Ishikawa (cell line): ENCODE measurements around the gene USP7.

ENCODE experiments used
- CEBPB ChIP-seq: IDR thresholded peaks from 2 replicates; pipeline ENCODE4 v1.6.1; 2012
- EGR1 ChIP-seq: IDR thresholded peaks from 2 replicates; pipeline ENCODE4 v1.6.1; 2012
- EP300 ChIP-seq: IDR thresholded peaks from 2 replicates; pipeline ENCODE4 v1.6.1; 2012; ENCODE audit warnings: borderline replicate concordance
- FOXM1 ChIP-seq: IDR thresholded peaks from 2 replicates; pipeline ENCODE4 v1.6.1; 2012; ENCODE audit warnings: low read depth, borderline replicate concordance
- RAD21 ChIP-seq: IDR thresholded peaks from 2 replicates; pipeline ENCODE4 v1.6.1; 2012; ENCODE audit warnings: low read depth
- TAF1 ChIP-seq: IDR thresholded peaks from 2 replicates; pipeline ENCODE4 v1.6.1; 2012; ENCODE audit warnings: low read depth, mild to moderate bottlenecking
- TF ChIP-seq, protein P1 (sequence below): IDR thresholded peaks from 2 replicates; pipeline ENCODE4 v1.6.1; 2012; ENCODE audit warnings: low read depth, mild to moderate bottlenecking
- TF ChIP-seq, protein P2 (sequence below): IDR thresholded peaks from 2 replicates; pipeline ENCODE4 v1.6.1; 2012

DNA sequence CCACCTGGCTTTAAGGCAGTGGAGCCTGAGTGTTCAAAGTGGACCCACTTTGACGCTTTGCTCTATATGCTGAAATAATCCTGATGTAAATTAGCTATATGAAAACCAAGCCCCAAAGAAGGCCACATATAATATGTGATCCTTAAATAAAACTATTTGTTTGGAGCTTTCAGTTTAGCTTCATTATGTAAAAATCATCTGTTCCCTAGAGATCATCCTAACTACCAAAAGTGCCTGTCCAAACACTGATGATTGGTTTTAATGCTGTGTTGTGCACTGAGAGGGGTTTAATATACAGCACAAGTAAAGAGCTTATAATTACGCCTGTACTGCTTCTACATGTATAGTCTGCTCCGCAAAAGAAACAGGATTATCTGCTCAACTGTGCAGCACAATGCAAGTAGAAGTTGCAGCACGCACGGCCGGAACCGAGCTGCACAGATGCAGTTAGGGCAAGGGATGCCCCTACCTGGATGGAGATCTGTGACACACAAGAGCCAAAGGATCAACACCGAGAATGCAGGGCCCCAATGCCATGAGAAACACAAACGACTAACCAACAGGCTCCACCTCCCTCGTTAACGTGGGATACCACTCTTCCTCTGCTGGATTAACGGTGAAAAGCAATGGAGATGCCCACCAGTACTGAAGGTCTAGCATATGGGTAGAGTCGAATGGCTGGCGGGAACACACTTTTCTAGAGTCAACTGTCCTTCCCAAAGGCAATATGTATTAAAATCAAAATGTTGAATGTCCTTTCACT is 20.5 kb downstream of the USP7 start:
- TF ChIP-seq TAF1: no peak
- no peak for TF ChIP-seq CEBPB
- TF ChIP-seq EGR1: no peak
- TF ChIP-seq EP300: no peak
- TF ChIP-seq RAD21: no peak
- TF ChIP-seq, protein P1, sequence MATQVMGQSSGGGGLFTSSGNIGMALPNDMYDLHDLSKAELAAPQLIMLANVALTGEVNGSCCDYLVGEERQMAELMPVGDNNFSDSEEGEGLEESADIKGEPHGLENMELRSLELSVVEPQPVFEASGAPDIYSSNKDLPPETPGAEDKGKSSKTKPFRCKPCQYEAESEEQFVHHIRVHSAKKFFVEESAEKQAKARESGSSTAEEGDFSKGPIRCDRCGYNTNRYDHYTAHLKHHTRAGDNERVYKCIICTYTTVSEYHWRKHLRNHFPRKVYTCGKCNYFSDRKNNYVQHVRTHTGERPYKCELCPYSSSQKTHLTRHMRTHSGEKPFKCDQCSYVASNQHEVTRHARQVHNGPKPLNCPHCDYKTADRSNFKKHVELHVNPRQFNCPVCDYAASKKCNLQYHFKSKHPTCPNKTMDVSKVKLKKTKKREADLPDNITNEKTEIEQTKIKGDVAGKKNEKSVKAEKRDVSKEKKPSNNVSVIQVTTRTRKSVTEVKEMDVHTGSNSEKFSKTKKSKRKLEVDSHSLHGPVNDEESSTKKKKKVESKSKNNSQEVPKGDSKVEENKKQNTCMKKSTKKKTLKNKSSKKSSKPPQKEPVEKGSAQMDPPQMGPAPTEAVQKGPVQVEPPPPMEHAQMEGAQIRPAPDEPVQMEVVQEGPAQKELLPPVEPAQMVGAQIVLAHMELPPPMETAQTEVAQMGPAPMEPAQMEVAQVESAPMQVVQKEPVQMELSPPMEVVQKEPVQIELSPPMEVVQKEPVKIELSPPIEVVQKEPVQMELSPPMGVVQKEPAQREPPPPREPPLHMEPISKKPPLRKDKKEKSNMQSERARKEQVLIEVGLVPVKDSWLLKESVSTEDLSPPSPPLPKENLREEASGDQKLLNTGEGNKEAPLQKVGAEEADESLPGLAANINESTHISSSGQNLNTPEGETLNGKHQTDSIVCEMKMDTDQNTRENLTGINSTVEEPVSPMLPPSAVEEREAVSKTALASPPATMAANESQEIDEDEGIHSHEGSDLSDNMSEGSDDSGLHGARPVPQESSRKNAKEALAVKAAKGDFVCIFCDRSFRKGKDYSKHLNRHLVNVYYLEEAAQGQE: no peak
- TF ChIP-seq FOXM1: no peak
- TF ChIP-seq, protein P2, sequence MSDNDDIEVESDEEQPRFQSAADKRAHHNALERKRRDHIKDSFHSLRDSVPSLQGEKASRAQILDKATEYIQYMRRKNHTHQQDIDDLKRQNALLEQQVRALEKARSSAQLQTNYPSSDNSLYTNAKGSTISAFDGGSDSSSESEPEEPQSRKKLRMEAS: no peak
